H9 (cell line): ENCODE data around the gene ZDHHC24. TPM values are rescaled to one million over a fixed set of nuclear protein-coding genes. Genes with fewer than 3 reads are reported as not detected.

ENCODE experiments used
- DNase-seq: peaks from one replicate; pipeline ENCODE4 v3.0.0-alpha.2; 2017
- H2AFZ ChIP-seq: one replicate; pipeline ENCODE4 v1.6.1; 2013; ENCODE audit warnings: mild to moderate bottlenecking, low read length, control low read depth, moderate library complexity
- H2AK5ac ChIP-seq: 2 replicates; pipeline ENCODE4 v1.6.1; 2013; ENCODE audit warnings: low read length, control low read depth, mixed read lengths; ENCODE audit not compliant: insufficient read length
- H2BK120ac ChIP-seq: one replicate; pipeline ENCODE4 v1.6.1; 2013; ENCODE audit warnings: low read depth, mild to moderate bottlenecking, low read length, control low read depth, inconsistent platforms; ENCODE audit not compliant: poor library complexity, severe bottlenecking
- H2BK12ac ChIP-seq: 2 replicates; pipeline ENCODE4 v1.6.1; 2013; ENCODE audit warnings: low read length, control low read depth, mixed read lengths, low read depth; ENCODE audit not compliant: insufficient read length
- H2BK15ac ChIP-seq: 2 replicates; pipeline ENCODE4 v1.6.1; 2013; ENCODE audit warnings: low read depth, low read length, control low read depth
- H2BK20ac ChIP-seq: one replicate; pipeline ENCODE4 v1.6.1; 2013; ENCODE audit warnings: low read depth, mild to moderate bottlenecking, low read length, control low read depth, inconsistent platforms; ENCODE audit not compliant: poor library complexity, severe bottlenecking
- H2BK5ac ChIP-seq: 2 replicates; pipeline ENCODE4 v1.6.1; 2013; ENCODE audit warnings: low read length, control low read depth, mixed read lengths; ENCODE audit not compliant: insufficient read length
- H3K14ac ChIP-seq: 2 replicates; pipeline ENCODE4 v1.6.1; 2013; ENCODE audit warnings: low read length, control low read depth; ENCODE audit not compliant: insufficient read depth
- H3K18ac ChIP-seq: 2 replicates; pipeline ENCODE4 v1.6.1; 2013; ENCODE audit warnings: low read depth, mild to moderate bottlenecking, mixed read lengths, low read length, control low read depth; ENCODE audit not compliant: insufficient read length
- H3K23ac ChIP-seq: 2 replicates; pipeline ENCODE4 v1.6.1; 2013; ENCODE audit warnings: low read length, control low read depth, mixed read lengths, low read depth; ENCODE audit not compliant: insufficient read length
- H3K23me2 ChIP-seq: 2 replicates; pipeline ENCODE4 v1.6.1; 2013; ENCODE audit warnings: low read depth, mild to moderate bottlenecking, mixed read lengths, low read length, control low read depth; ENCODE audit not compliant: insufficient read length, poor library complexity, severe bottlenecking
- H3K27ac ChIP-seq: 2 replicates; pipeline ENCODE4 v1.5.1; 2013; ENCODE audit warnings: low read length, control low read depth, mixed read lengths, low read depth; ENCODE audit not compliant: insufficient read length
- H3K27me3 ChIP-seq: 2 replicates; pipeline ENCODE4 v1.6.1; 2013; ENCODE audit warnings: low read length, control low read depth, inconsistent platforms; ENCODE audit not compliant: insufficient read depth
- H3K4ac ChIP-seq: 2 replicates; pipeline ENCODE4 v1.6.1; 2013; ENCODE audit warnings: low read depth, mild to moderate bottlenecking, control low read depth, inconsistent platforms, low read length, moderate library complexity
- H3K4me1 ChIP-seq: 2 replicates; pipeline ENCODE4 v1.6.1; 2013; ENCODE audit warnings: low read length, control low read depth, inconsistent platforms; ENCODE audit not compliant: insufficient read depth
- H3K4me2 ChIP-seq: 2 replicates; pipeline ENCODE4 v1.6.1; 2013; ENCODE audit warnings: low read length, control low read depth, mixed read lengths; ENCODE audit not compliant: insufficient read length, insufficient read depth
- H3K56ac ChIP-seq: 2 replicates; pipeline ENCODE4 v1.6.1; 2013; ENCODE audit warnings: low read depth, mild to moderate bottlenecking, mixed read lengths, low read length, control low read depth; ENCODE audit not compliant: insufficient read length
- H3K79me1 ChIP-seq: 2 replicates; pipeline ENCODE4 v1.6.1; 2013; ENCODE audit warnings: low read depth, mild to moderate bottlenecking, moderate library complexity, low read length, control low read depth, inconsistent platforms; ENCODE audit not compliant: insufficient read depth, poor library complexity, severe bottlenecking
- H3K79me2 ChIP-seq: 2 replicates; pipeline ENCODE4 v1.6.1; 2013; ENCODE audit warnings: low read length, control low read depth, inconsistent platforms; ENCODE audit not compliant: insufficient read depth
- H3K9ac ChIP-seq: 2 replicates; pipeline ENCODE4 v1.6.1; 2013; ENCODE audit warnings: low read length, control low read depth, mixed read lengths; ENCODE audit not compliant: insufficient read length; ENCODE audit errors: extremely low read depth
- H3K9me3 ChIP-seq: one replicate; pipeline ENCODE4 v1.6.1; 2013; ENCODE audit warnings: low read depth, low read length, inconsistent platforms; ENCODE audit not compliant: control insufficient read depth
- H3T11ph ChIP-seq: one replicate; pipeline ENCODE4 v1.6.1; 2013; ENCODE audit warnings: mild to moderate bottlenecking, low read length, control low read depth, inconsistent platforms
- H4K20me1 ChIP-seq: one replicate; pipeline ENCODE4 v1.6.1; 2013; ENCODE audit not compliant: control insufficient read depth, insufficient read length, insufficient read depth
- H4K5ac ChIP-seq: 2 replicates; pipeline ENCODE4 v1.6.1; 2013; ENCODE audit warnings: low read depth, mild to moderate bottlenecking, mixed read lengths, low read length, control low read depth; ENCODE audit not compliant: insufficient read length
- H4K8ac ChIP-seq: replicated peaks from 2 replicates; pipeline ENCODE4 v1.6.1; 2013; ENCODE audit warnings: low read length, control low read depth, mixed read lengths, low read depth; ENCODE audit not compliant: insufficient read length
- H4K91ac ChIP-seq: 2 replicates; pipeline ENCODE4 v1.6.1; 2013; ENCODE audit warnings: low read depth, mild to moderate bottlenecking, moderate library complexity, mixed read lengths, low read length, control low read depth; ENCODE audit not compliant: insufficient read length
- H3K27ac Mint-ChIP-seq, 3 experiments: 2 replicates in 2 of 3; 3 replicates in 1 of 3; pipeline ENCODE4 v1.8.0; 2020 to 2021; ENCODE audit warnings: mixed read lengths in 3 of 3, mild to moderate bottlenecking in 1 of 3, moderate library complexity in 1 of 3
- H3K27me3 Mint-ChIP-seq: 2 replicates; pipeline ENCODE4 v1.8.0; 2021; ENCODE audit warnings: low read depth, mild to moderate bottlenecking, moderate library complexity, mixed read lengths
- H3K36me3 Mint-ChIP-seq, 3 experiments: 2 replicates in 2 of 3; 3 replicates in 1 of 3; pipeline ENCODE4 v1.8.0; 2020 to 2021; ENCODE audit warnings: low read depth in 3 of 3, mixed read lengths in 3 of 3; ENCODE audit not compliant: insufficient read depth in 1 of 3
- H3K4me1 Mint-ChIP-seq, 2 experiments: 2 replicates each; pipeline ENCODE4 v1.8.0; 2020; ENCODE audit warnings: mixed read lengths in 2 of 2
- H3K4me3 Mint-ChIP-seq, 2 experiments: 2 replicates in 1 of 2; 3 replicates in 1 of 2; pipeline ENCODE4 v1.8.0; 2020 to 2021; ENCODE audit warnings: mild to moderate bottlenecking in 2 of 2, mixed read lengths in 2 of 2, moderate library complexity in 1 of 2
- H3K9me3 Mint-ChIP-seq, 2 experiments: 2 replicates in 1 of 2; 3 replicates in 1 of 2; pipeline ENCODE4 v1.8.0; 2020; ENCODE audit warnings: mild to moderate bottlenecking in 2 of 2, mixed read lengths in 2 of 2, moderate library complexity in 1 of 2
- WGBS: extraction: QIAGEN DNeasy Blood & Tissue Kit; methylation state at CpG from one replicate; pipeline ENCODE4 v1.1.7; 2013; ENCODE audit warnings: missing lambda C conversion rate, low lambda C conversion rate, mixed read lengths; ENCODE audit not compliant: insufficient read length; ENCODE audit errors: extremely low coverage; 5-methylcytosine and 5-hydroxymethylcytosine counted together
- total RNA-seq: library from RNA; stranded (reverse); gene quantifications from 2 replicates; pipeline ENCODE4 v1.2.1, GENCODE V29; 2021
- TF ChIP-seq, protein P1 (sequence below): fragments of 200-600 bp; sonication (generic); conservative IDR thresholded peaks from 3 replicates; pipeline ENCODE4 v1.8.0; 2021; ENCODE audit warnings: antibody characterized with exemption, mild to moderate bottlenecking

Gene ZDHHC24
- total RNA-seq, 1 experiment from 2014 or later = 8.9 TPM

DNA sequence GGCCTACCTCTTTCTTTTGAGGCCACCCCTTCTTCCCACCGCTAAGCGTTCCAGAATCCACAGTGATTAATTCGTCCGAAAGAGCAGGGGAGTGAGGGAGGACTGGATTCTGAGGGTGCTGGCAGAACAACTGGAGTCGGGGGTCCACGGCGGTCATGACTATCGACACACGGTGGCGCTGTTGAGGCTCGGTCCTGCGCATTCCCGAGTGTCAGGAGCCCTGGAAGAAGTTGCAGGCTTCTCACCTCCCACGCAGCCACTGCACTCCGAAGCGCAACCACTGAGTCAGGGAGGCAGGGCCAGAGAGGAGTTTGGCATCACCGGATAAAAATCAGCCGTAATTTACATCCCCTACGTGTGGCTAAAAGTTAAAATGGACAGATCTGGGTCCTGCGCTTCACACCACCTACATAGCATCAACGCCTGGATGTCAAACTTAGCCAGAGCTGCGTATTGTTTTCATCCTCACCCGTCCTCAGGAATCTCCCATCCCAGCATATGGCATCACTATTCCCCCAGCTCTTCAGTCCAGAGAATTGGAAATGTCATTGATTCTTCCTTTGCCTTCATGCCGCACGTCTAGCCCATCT, 33.3 kb upstream of the ZDHHC24 start:
- Mint-ChIP-seq H3K27ac (no peak overlapping the region; a peak in 1 of 7 replicates), H3K9me3 (peaks cover 30 to 35% of the 10 kb centered on the region in 2 experiments), H3K27me3 (peaks cover 16% of the 10 kb centered on the region), H3K4me1 (peaks cover 28 to 36% of the 10 kb centered on the region in 2 experiments), H3K36me3 (peaks cover 16 to 36% (median 27%) of the 10 kb centered on the region in 3 experiments), H3K4me3 (no peak overlapping the region; a peak in 1 of 5 replicates)
- Histone ChIP-seq H2AK5ac (no peak overlapping the region), H2BK15ac (no peak overlapping the region), H2AFZ (no peak overlapping the region), H2BK120ac (no peak overlapping the region), H2BK5ac (no peak overlapping the region), H3K9ac (no peak overlapping the region), H3K14ac (no peak overlapping the region), H3K56ac (no peak overlapping the region), H2BK12ac (no peak overlapping the region), H2BK20ac (no peak overlapping the region), H4K8ac (no peak overlapping the region), H3K23ac (no peak overlapping the region), H3T11ph (no peak overlapping the region), H3K4me2 (no peak overlapping the region), H3K27me3 (no peaks in the 10 kb centered on the region; the same call in 1 of the 2 replicates), H3K4me1 (no peaks in the 10 kb centered on the region; the same call in 1 of the 2 replicates), H4K20me1 (no peaks in the 10 kb centered on the region), H3K79me2 (no peaks in the 10 kb centered on the region), H3K79me1 (no peaks in the 10 kb centered on the region), H3K27ac (no peak overlapping the region), H3K9me3 (no peaks in the 10 kb centered on the region), H3K4ac (no peak overlapping the region), H3K23me2 (no peaks in the 10 kb centered on the region), H4K5ac (no peak overlapping the region), H4K91ac (no peak overlapping the region), H3K18ac (no peak overlapping the region)
- TF ChIP-seq, protein P1, sequence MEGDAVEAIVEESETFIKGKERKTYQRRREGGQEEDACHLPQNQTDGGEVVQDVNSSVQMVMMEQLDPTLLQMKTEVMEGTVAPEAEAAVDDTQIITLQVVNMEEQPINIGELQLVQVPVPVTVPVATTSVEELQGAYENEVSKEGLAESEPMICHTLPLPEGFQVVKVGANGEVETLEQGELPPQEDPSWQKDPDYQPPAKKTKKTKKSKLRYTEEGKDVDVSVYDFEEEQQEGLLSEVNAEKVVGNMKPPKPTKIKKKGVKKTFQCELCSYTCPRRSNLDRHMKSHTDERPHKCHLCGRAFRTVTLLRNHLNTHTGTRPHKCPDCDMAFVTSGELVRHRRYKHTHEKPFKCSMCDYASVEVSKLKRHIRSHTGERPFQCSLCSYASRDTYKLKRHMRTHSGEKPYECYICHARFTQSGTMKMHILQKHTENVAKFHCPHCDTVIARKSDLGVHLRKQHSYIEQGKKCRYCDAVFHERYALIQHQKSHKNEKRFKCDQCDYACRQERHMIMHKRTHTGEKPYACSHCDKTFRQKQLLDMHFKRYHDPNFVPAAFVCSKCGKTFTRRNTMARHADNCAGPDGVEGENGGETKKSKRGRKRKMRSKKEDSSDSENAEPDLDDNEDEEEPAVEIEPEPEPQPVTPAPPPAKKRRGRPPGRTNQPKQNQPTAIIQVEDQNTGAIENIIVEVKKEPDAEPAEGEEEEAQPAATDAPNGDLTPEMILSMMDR = peak; percentile 92
- peak; percentile 87 for DNase-seq
- no CpG with 5 or more reads among the region's 25 CpGs for WGBS
